Dendritic cell treated with granulocyte-macrophage colony-stimulating factor and Interleukin-4, amounts not matched to agents 40 ng/mL and 50 ng/mL, for 4 days (primary cell): ENCODE results near the gene PAQR7.

Source experiments
- H3K27ac Mint-ChIP-seq: one replicate; pipeline ENCODE4 v1.8.0; 2022; ENCODE audit warnings: mild to moderate bottlenecking, mixed read lengths
- H3K27me3 Mint-ChIP-seq: one replicate; pipeline ENCODE4 v1.8.0; 2022; ENCODE audit warnings: mild to moderate bottlenecking, mixed read lengths
- H3K36me3 Mint-ChIP-seq: one replicate; pipeline ENCODE4 v1.8.0; 2022; ENCODE audit warnings: low read depth, mixed read lengths
- H3K4me1 Mint-ChIP-seq: one replicate; pipeline ENCODE4 v1.8.0; 2022; ENCODE audit warnings: low read depth, mixed read lengths
- H3K4me3 Mint-ChIP-seq: one replicate; pipeline ENCODE4 v1.8.0; 2022; ENCODE audit warnings: mild to moderate bottlenecking, moderate library complexity, mixed read lengths
- H3K9me3 Mint-ChIP-seq: one replicate; pipeline ENCODE4 v1.8.0; 2022; ENCODE audit warnings: mixed read lengths
- intact Hi-C: fragments of 100-400 bp; cut with micrococcal nuclease; formaldehyde crosslinking; loops from one replicate; pipeline ENCODE4 v1.15.0; 2022

Gene PAQR7

DNA sequence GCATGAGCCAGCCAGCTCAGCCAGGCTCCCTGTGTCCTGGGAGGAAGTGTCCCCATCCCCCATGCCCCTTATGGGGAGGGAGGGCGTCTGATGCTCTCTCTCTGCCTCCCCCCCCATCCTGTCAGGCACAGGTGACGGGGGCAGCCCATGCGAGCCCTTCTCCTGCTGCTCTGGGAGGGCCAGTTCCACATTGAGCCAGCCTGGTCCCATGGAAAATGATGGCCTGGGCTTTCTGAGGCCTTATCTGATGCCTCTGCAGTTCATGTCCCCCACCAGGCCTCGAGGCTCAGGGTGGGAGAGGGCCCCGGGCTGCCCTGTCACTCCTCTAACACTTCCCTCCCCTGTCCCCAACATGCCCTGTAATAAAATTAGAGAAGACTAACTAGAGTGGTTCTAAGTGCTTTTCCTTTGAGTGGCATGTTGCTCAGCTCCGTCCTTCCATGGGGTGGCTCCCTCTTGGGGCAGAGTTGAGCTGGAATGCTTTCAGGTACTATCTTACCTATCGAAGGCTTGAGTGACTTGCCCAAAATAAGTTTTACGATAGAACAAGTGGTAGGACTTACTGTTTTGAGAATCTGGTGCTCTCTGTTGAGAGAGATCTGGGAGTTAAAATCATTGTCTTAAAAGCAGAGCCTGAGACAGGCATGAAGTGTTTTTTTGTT is 57.5 kb downstream of the PAQR7 start:
- Mint-ChIP-seq H3K27ac (peak overlapping the region; percentile 82), H3K4me3 (peak overlapping the region; percentile 87), H3K4me1 (peaks cover 46% of the 10 kb centered on the region), H3K36me3 (peaks cover 64% of the 10 kb centered on the region), H3K27me3 (no peaks in the 10 kb centered on the region), H3K9me3 (no peaks in the 10 kb centered on the region)
- intact Hi-C loops: no loop called here

DNA sequence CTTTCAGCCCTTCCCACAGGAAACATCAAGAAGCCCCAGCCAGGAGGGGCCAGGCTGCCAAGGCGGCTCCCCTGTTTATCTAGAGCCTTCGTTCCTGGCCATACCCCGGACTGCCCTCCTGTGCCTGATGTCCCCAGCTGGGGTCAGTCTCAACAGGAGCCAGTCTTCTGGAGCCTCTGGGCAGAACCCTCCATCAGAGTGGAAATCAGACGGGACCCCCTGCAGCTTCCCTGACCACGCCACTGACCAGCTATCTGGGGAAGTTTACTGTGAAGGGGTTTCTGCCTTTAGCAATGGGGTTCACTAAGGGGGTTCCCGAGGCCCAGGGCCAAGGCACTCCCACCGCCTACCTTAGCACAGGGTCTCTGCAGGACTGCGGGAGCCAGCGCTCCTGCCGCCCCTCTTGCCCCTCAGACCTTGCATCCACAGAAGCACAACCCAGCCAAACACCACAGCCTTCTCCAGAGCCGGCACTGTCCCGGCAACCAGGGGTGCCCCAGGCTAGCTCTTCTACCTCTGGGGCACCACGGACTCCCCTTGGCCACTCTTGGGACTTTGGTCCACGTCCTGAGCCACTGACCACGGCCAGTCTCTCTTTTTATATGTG is 59.3 kb downstream of the PAQR7 start:
- H3K36me3 Mint-ChIP-seq: peaks cover 75% of the 10 kb centered on the region
- H3K4me3 Mint-ChIP-seq: no peak overlapping the region

DNA sequence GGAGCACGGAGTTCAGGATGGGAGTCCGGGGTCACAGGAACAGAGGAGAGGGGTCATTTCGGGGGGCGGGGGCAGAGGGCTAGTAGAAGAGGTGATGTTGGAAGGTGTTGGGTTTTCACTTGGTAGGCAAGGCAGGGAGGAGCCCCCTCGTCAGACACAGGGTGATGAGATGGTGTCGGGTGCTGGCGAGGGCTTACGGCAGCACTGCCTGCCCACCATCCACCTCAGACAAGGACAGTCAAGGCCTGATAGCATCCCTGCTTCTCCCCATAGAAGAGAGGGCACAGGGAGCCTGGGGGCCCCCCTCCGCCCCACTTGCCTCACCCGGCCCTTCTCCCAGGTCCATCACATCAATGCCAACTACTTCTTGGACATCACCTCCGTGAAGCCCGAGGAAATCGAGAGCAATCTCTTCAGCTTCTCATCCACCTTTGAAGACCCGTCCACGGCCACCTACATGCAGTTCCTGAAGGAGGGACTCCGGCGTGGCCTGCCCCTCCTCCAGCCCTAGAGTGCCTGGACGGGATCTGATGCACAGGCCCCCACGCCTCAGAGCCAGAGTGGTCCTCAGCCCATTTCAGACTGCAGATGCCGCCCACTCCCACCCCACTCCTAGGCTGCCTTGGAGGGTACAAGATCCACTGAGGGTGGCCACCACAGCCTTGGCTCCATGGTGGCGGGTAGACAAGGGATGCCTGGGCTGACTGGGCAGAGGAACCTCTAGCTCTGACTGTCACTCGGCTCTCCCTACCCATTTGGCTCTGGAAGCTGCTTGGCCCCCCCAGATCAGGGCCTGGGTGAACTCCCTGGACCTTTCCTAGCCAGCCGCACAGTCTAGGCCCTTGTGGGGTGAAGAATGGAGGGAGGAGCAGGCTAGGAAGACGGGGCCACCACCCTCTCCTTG is 60.0 kb downstream of the PAQR7 start:
- Mint-ChIP-seq H3K27ac (no peak overlapping the region), H3K9me3 (no peaks in the 10 kb centered on the region)
- intact Hi-C loops: no loop called here

More for the DNA sequence above, 59.3 kb downstream of the PAQR7 start:
- no peaks in the 10 kb centered on the region for H3K27me3 Mint-ChIP-seq
- peaks cover 39% of the 10 kb centered on the region for H3K4me1 Mint-ChIP-seq
- H3K27ac Mint-ChIP-seq: no peak overlapping the region
- no peaks in the 10 kb centered on the region for H3K9me3 Mint-ChIP-seq
- intact Hi-C loops: no loop called here

DNA sequence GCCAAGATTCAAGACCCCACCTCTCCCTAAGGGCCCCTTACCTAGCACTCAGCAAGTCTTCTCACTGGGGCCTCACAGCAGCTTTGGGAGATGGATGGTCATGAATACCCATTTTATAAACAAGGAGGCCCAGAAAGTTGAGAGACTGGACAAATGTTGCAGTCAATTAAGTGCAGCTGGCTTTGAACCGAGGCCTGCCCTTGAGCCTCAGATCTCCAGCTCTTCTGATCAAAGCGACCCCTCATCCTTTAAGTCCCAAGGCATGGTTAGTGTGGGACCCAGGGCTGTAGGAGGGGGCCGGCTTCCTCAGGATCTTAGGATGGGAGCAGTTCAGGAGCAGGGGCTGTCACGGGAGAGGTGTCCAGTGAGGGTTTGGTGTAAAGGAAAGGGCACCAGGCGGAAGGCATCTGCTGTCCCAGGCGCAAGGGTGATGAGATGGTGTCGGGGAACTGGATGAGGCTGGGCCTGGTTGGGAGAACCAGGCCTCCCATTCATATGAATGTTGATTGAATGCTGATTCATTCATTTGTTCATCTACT is 60.9 kb downstream of the PAQR7 start:
- Mint-ChIP-seq H3K4me3 (no peak overlapping the region), H3K36me3 (peaks cover 76% of the 10 kb centered on the region), H3K9me3 (no peaks in the 10 kb centered on the region), H3K27ac (peak overlapping the region; percentile 35), H3K4me1 (peaks cover 47% of the 10 kb centered on the region), H3K27me3 (no peaks in the 10 kb centered on the region)
- intact Hi-C loops: loop anchor here (5.0 kb wide), 1 partner anchor 312 kb away; no protein-coding TSS in a partner anchor

More for the DNA sequence above, 60.0 kb downstream of the PAQR7 start:
- Mint-ChIP-seq H3K4me1 (peaks cover 38% of the 10 kb centered on the region), H3K4me3 (no peak overlapping the region), H3K27me3 (no peaks in the 10 kb centered on the region), H3K36me3 (peaks cover 74% of the 10 kb centered on the region)

DNA sequence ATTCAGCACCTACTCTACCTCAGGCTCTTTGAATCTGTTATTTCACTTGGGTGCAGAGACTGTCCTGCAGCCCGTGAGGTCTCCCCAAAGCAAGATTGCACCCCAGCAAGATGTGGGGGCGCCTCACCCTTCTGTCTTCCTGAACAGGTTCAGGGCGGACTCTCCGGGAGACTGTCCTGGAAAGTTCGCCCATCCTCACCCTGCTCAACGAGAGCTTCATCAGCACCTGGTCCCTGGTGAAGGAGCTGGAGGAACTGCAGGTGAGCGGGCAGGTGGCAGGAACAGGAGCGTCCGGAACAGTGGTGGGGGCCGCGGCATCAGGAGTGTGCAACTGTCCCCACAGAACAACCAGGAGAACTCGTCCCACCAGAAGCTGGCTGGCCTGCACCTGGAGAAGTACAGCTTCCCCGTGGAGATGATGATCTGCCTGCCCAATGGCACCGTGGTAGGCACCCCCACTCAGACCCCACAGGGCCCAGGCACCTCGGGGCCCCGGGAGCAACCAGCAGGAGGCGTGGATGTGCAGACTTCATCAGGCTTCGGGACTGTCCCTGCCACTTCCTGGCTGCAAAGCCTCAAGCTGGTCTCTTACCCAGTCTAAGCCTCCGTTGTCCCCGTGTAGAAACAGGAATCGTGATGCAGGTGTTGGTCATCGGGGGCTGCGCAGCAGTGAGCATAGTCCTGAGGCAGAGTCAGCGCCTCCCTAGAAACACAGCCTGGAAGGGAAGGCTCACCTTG is 61.6 kb downstream of the PAQR7 start:
- peaks cover 49% of the 10 kb centered on the region for H3K4me1 Mint-ChIP-seq
- intact Hi-C loops: loop anchor here (5.0 kb wide), 1 partner anchor 312 kb away; no protein-coding TSS in a partner anchor
- peak overlapping the region; percentile 35 for H3K27ac Mint-ChIP-seq
- no peak overlapping the region for H3K4me3 Mint-ChIP-seq
- H3K27me3 Mint-ChIP-seq: no peaks in the 10 kb centered on the region
- no peaks in the 10 kb centered on the region for H3K9me3 Mint-ChIP-seq
- H3K36me3 Mint-ChIP-seq: peaks cover 78% of the 10 kb centered on the region

DNA sequence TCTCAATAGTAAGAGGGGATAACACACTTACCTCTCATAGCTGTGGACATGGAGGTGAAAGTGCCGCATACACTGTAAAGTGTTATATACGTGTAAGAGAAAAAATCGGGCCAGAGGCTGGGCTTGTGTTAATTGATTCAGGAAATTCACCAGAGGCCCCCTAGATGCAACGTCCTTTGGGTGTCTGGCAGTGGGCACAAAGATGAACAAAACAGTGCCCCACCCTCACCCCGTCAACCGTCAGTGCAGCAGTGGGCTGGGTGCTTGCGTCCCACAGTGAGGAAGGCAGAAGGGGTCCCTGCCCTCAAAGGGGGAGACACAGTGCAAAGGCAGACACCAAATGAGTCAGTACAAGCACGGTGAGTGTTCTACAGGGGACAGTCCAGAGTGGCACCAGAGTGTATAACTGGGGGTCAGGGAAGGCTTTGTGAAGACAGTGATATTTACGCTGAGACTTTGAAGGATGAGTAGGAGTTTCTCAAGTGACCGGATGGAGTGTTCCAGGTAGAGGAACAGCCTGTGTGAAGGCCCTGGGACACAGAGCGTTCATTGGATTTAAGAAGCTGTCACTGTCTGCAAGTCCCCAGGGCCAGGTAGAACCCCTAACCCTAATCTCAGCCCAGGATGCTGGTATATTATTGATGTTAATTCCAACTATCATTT is 62.3 kb downstream of the PAQR7 start:
- Mint-ChIP-seq H3K9me3 (no peaks in the 10 kb centered on the region), H3K4me3 (no peak overlapping the region), H3K36me3 (peaks cover 85% of the 10 kb centered on the region), H3K4me1 (peaks cover 47% of the 10 kb centered on the region), H3K27ac (no peak overlapping the region), H3K27me3 (no peaks in the 10 kb centered on the region)
- intact Hi-C loops: loop anchor here (5.0 kb wide), 1 partner anchor 311 kb away; no protein-coding TSS in a partner anchor
